Hematopoietic multipotent progenitor cell treated with erythropoietin and hydrocortisone succinate and interleukin-3 and kit ligand, for 6 days (in vitro differentiated cells): Measurements from ENCODE around the gene PPIL1.

Source experiments
- DNase-seq: peaks from one replicate; pipeline ENCODE4 v3.0.0-alpha.2; 2015

PPIL1 gene

GRCh38 chr6:36888654-36889481 is 14.3 kb upstream of the PPIL1 start:
- DNase-seq = peak; percentile 90

GRCh38 chr6:36888115-36888643 is 13.6 kb upstream of the PPIL1 start:
- no peak for DNase-seq

- DNase-seq = peak; percentile 27
Observed at GRCh38 chr6:36886950-36887618, 12.5 kb upstream of the PPIL1 start.

GRCh38 chr6:36885461-36886401 is 11.1 kb upstream of the PPIL1 start, which contains the start of gene C6orf89:
Gene C6orf89, plus strand, starts transcription at chr6:36885952. Its CDS starts 13,493 bp downstream, at chr6:36899445.
- DNase-seq = peak; percentile 100

GRCh38 chr6:36884610-36885009 is 10.0 kb upstream of the PPIL1 start:
- DNase-seq = no peak

GRCh38 chr6:36875250-36875633 is 639 bp upstream of the PPIL1 start:
- no peak for DNase-seq

GRCh38 chr6:36873612-36874442 is 776 bp downstream of the PPIL1 start:
- DNase-seq = peak; percentile 65

GRCh38 chr6:36873115-36873514 is 1.5 kb downstream of the PPIL1 start:
- no peak for DNase-seq

GRCh38 chr6:36871686-36872085 is 2.9 kb downstream of the PPIL1 start:
- DNase-seq = no peak

GRCh38 chr6:36867471-36868224 is 7.0 kb downstream of the PPIL1 start:
- DNase-seq = no peak

GRCh38 chr6:36865835-36866234 is 8.8 kb downstream of the PPIL1 start:
- no peak for DNase-seq

- no peak for DNase-seq
Observed at GRCh38 chr6:36863670-36864540, 10.7 kb downstream of the PPIL1 start.

GRCh38 chr6:36862848-36863382 is 11.7 kb downstream of the PPIL1 start:
- no peak for DNase-seq

- peak; percentile 91 for DNase-seq
Observed at GRCh38 chr6:36862164-36862847, 12.3 kb downstream of the PPIL1 start.

- no peak for DNase-seq
Observed at GRCh38 chr6:36860126-36860525, 14.5 kb downstream of the PPIL1 start.

- no peak for DNase-seq
Observed at GRCh38 chr6:36858407-36858981, 16.1 kb downstream of the PPIL1 start.

- DNase-seq = no peak
Observed at GRCh38 chr6:36857325-36857724, 17.3 kb downstream of the PPIL1 start.

GRCh38 chr6:36856277-36856676 is 18.3 kb downstream of the PPIL1 start:
- DNase-seq = no peak

- no peak for DNase-seq
Observed at GRCh38 chr6:36855750-36856149, 18.9 kb downstream of the PPIL1 start.
